Activated CD4-positive, alpha-beta T cell treated with anti-CD3 and anti-CD28 coated beads for 36 hours (primary cell): ENCODE data around the gene C4B. TPM values are rescaled to one million over a fixed set of nuclear protein-coding genes. Genes with fewer than 3 reads are reported as not detected.
"Not testable (repeated sequence)": the region's sequence is repeated elsewhere in the genome, so short reads cannot be mapped to it uniquely, and the experiment has no call there.

Experiments used
- ATAC-seq: fragments of 200-7000 bp; cut with Tn5 transposase; one replicate; pipeline ENCODE4 v1.10.0; 2021; ENCODE audit warnings: mild to moderate bottlenecking, moderate library complexity
- CTCF ChIA-PET: fragments of 350-600 bp; sonication (Branson Sonifier 250); formaldehyde crosslinking; loops from one replicate; lab custom pipeline; 2021; ENCODE audit warnings: antibody characterized with exemption; lab: Charles Lee
- POLR2A ChIA-PET: fragments of 350-600 bp; sonication (Branson Sonifier 250); formaldehyde crosslinking; loops from one replicate; lab custom pipeline; 2021; ENCODE audit warnings: antibody characterized with exemption, inconsistent platforms; lab: Charles Lee
- DNase-seq: peaks from one replicate; pipeline ENCODE4 v3.0.0-alpha.2; 2020
- H3K27ac Mint-ChIP-seq: one replicate; pipeline ENCODE4 v1.8.0; 2021; ENCODE audit warnings: mixed read lengths
- H3K27me3 Mint-ChIP-seq: one replicate; pipeline ENCODE4 v1.8.0; 2021; ENCODE audit warnings: mixed read lengths
- H3K36me3 Mint-ChIP-seq: one replicate; pipeline ENCODE4 v1.8.0; 2021; ENCODE audit warnings: low read depth, mixed read lengths
- H3K4me1 Mint-ChIP-seq: one replicate; pipeline ENCODE4 v1.8.0; 2021; ENCODE audit warnings: mixed read lengths
- H3K4me3 Mint-ChIP-seq: one replicate; pipeline ENCODE4 v1.8.0; 2021; ENCODE audit warnings: mild to moderate bottlenecking, moderate library complexity, mixed read lengths
- H3K9me3 Mint-ChIP-seq: one replicate; pipeline ENCODE4 v1.8.0; 2021; ENCODE audit warnings: low read depth, mixed read lengths
- intact Hi-C, 2 experiments: fragments of 100-400 bp; cut with DNase I in 1 of 2; cut with micrococcal nuclease in 1 of 2; formaldehyde crosslinking; loops; one replicate each; pipeline versions ENCODE4 v1.14.2 to v1.15.1; 2022 to 2024; cut with DNase I, micrococcal nuclease
- total RNA-seq, 2 experiments: library from RNA; stranded (reverse); gene quantifications; one replicate each; pipeline ENCODE4 v1.2.3, GENCODE V29; 2021

Gene C4B
- total RNA-seq, 2 experiments from 2014 or later, result 2.8 to 2.9 TPM

- DNase-seq, H3K36me3 Mint-ChIP-seq, H3K27me3 Mint-ChIP-seq, CTCF ChIA-PET, intact Hi-C loops, H3K4me1 Mint-ChIP-seq, ATAC-seq, H3K4me3 Mint-ChIP-seq, H3K27ac Mint-ChIP-seq, POLR2A ChIA-PET, H3K9me3 Mint-ChIP-seq: not testable (repeated sequence)
These were observed 24.3 kb downstream of the C4B start for GRCh38 chr6:32038878-32039277.

- intact Hi-C loops, result loop anchor here in 1 of 2 experiments (10.0 kb wide), 1 partner anchor 115 kb away; the partner anchor contains the start of genes PPT2 and PRRT1
These were observed 25.0 kb downstream of the C4B start for GRCh38 chr6:32039321-32040274.

GRCh38 chr6:32040299-32041049, 25.9 kb downstream of the C4B start:
- CTCF ChIA-PET, H3K27me3 Mint-ChIP-seq, H3K36me3 Mint-ChIP-seq, H3K4me3 Mint-ChIP-seq, H3K4me1 Mint-ChIP-seq, DNase-seq, POLR2A ChIA-PET, H3K27ac Mint-ChIP-seq, ATAC-seq, H3K9me3 Mint-ChIP-seq: not testable (repeated sequence)
- intact Hi-C loops, result loop anchor here in 1 of 2 experiments (10.0 kb wide), 1 partner anchor 114 kb away; the partner anchor contains the start of genes PPT2 and PRRT1

More at GRCh38 chr6:32039321-32040274, 25.0 kb downstream of the C4B start:
- H3K27ac Mint-ChIP-seq, H3K36me3 Mint-ChIP-seq, DNase-seq, H3K4me1 Mint-ChIP-seq, ATAC-seq, CTCF ChIA-PET, H3K4me3 Mint-ChIP-seq, H3K27me3 Mint-ChIP-seq, H3K9me3 Mint-ChIP-seq, POLR2A ChIA-PET: not testable (repeated sequence)

GRCh38 chr6:32041050-32041321, 26.4 kb downstream of the C4B start:
- DNase-seq, H3K27me3 Mint-ChIP-seq, H3K4me1 Mint-ChIP-seq, CTCF ChIA-PET, H3K4me3 Mint-ChIP-seq, H3K9me3 Mint-ChIP-seq, POLR2A ChIA-PET, ATAC-seq, H3K36me3 Mint-ChIP-seq, H3K27ac Mint-ChIP-seq: not testable (repeated sequence)
- intact Hi-C loops, result loop anchor here in 1 of 2 experiments (10.0 kb wide), 1 partner anchor 114 kb away; the partner anchor contains the start of genes PPT2 and PRRT1

GRCh38 chr6:32041385-32041784, 26.8 kb downstream of the C4B start:
- H3K4me3 Mint-ChIP-seq, H3K27me3 Mint-ChIP-seq, H3K27ac Mint-ChIP-seq, DNase-seq, POLR2A ChIA-PET, H3K4me1 Mint-ChIP-seq, ATAC-seq, H3K36me3 Mint-ChIP-seq, CTCF ChIA-PET, H3K9me3 Mint-ChIP-seq: not testable (repeated sequence)
- intact Hi-C loops, result loop anchor here in 1 of 2 experiments (10.0 kb wide), 1 partner anchor 113 kb away; the partner anchor contains the start of genes PPT2 and PRRT1

- intact Hi-C loops, result loop anchor here in 1 of 2 experiments (10.0 kb wide), 1 partner anchor 113 kb away; the partner anchor contains the start of genes PPT2 and PRRT1
- POLR2A ChIA-PET, H3K27ac Mint-ChIP-seq, CTCF ChIA-PET, H3K27me3 Mint-ChIP-seq, ATAC-seq, H3K9me3 Mint-ChIP-seq, H3K36me3 Mint-ChIP-seq, DNase-seq, H3K4me1 Mint-ChIP-seq, H3K4me3 Mint-ChIP-seq: not testable (repeated sequence)
These were observed 27.7 kb downstream of the C4B start for GRCh38 chr6:32042276-32042675.

GRCh38 chr6:32043589-32044380, 29.2 kb downstream of the C4B start:
- ATAC-seq, POLR2A ChIA-PET, H3K4me3 Mint-ChIP-seq, H3K9me3 Mint-ChIP-seq, CTCF ChIA-PET, H3K36me3 Mint-ChIP-seq, H3K27ac Mint-ChIP-seq, H3K27me3 Mint-ChIP-seq, H3K4me1 Mint-ChIP-seq, DNase-seq: not testable (repeated sequence)
- intact Hi-C loops, result loop anchor here in 1 of 2 experiments (10.0 kb wide), 1 partner anchor 111 kb away; the partner anchor contains the start of genes PPT2 and PRRT1

GRCh38 chr6:32044916-32045315, 30.3 kb downstream of the C4B start:
- H3K27me3 Mint-ChIP-seq, DNase-seq, POLR2A ChIA-PET, H3K4me1 Mint-ChIP-seq, H3K36me3 Mint-ChIP-seq, H3K4me3 Mint-ChIP-seq, H3K9me3 Mint-ChIP-seq, H3K27ac Mint-ChIP-seq, CTCF ChIA-PET, ATAC-seq: not testable (repeated sequence)
- intact Hi-C loops, result loop anchor here in 1 of 2 experiments (10.0 kb wide), 1 partner anchor 110 kb away; the partner anchor contains the start of genes PPT2 and PRRT1

GRCh38 chr6:32045811-32046449, 31.3 kb downstream of the C4B start:
- Mint-ChIP-seq H3K4me3 (no peak overlapping the region), H3K9me3 (no peaks in the 10 kb centered on the region), H3K4me1 (peaks cover 3% of the 10 kb centered on the region), H3K27me3 (no peaks in the 10 kb centered on the region), H3K36me3 (no peaks in the 10 kb centered on the region), H3K27ac (no peak overlapping the region)
- CTCF ChIA-PET, result interaction anchor here (0.8 kb wide), 1 partner anchor 44 kb away, joined by 3 read pairs; no protein-coding TSS in a partner anchor
- ATAC-seq, result no peak
- intact Hi-C loops, result loop anchor here in 1 of 2 experiments (10.0 kb wide), 1 partner anchor 109 kb away; the partner anchor contains the start of genes PPT2 and PRRT1
- no peak for DNase-seq
- POLR2A ChIA-PET, result no interaction called here

- Mint-ChIP-seq H3K4me3 (no peak overlapping the region), H3K36me3 (no peaks in the 10 kb centered on the region), H3K4me1 (peaks cover 3% of the 10 kb centered on the region), H3K27me3 (no peaks in the 10 kb centered on the region), H3K9me3 (no peaks in the 10 kb centered on the region), H3K27ac (no peak overlapping the region)
- CTCF ChIA-PET, result interaction anchor here (0.8 kb wide), 1 partner anchor 43 kb away, joined by 3 read pairs; no protein-coding TSS in a partner anchor
- intact Hi-C loops, result loop anchor here in 1 of 2 experiments (10.0 kb wide), 1 partner anchor 108 kb away; the partner anchor contains the start of genes PPT2 and PRRT1
- DNase-seq (no peak), ATAC-seq (no peak)
- POLR2A ChIA-PET, result no interaction called here
These were observed 32.0 kb downstream of the C4B start for GRCh38 chr6:32046450-32047083.
